Tibial artery (tissue), 4 donors: ENCODE measurements around the gene SHC4.

Source experiments
- DNase-seq, 2 donors: peaks; one replicate each; pipeline ENCODE4 v3.0.0-alpha.2; 2019
- H3K27ac ChIP-seq, 2 donors: fragments of 200-600 bp; sonication (generic) in 1 of 2; 1 replicate in 1 of 2; 2 replicates in 1 of 2; pipeline ENCODE4 v1.5.1; 2018 to 2019; ENCODE audit warnings: mild to moderate bottlenecking in 1 of 2
- H3K27me3 ChIP-seq, 2 donors: fragments of 200-600 bp; sonication (generic) in 1 of 2; one replicate each; pipeline versions ENCODE4 v1.5.1 to v1.6.0; 2016 to 2019
- H3K36me3 ChIP-seq, 3 donors: fragments of 200-600 bp; sonication (generic) in 2 of 3; one replicate each; pipeline ENCODE4 v1.5.1; 2016 to 2019; ENCODE audit warnings: mild to moderate bottlenecking in 2 of 3
- H3K4me1 ChIP-seq, 4 donors: fragments of 200-600 bp; sonication (generic) in 2 of 4; 1 replicate in 3 of 4; 2 replicates in 1 of 4; pipeline ENCODE4 v1.5.1; 2016 to 2019
- H3K4me3 ChIP-seq, 2 donors: fragments of 200-600 bp; sonication (generic) in 1 of 2; 1 replicate in 1 of 2; 2 replicates in 1 of 2; pipeline ENCODE4 v1.5.1; 2018 to 2019; ENCODE audit warnings: mild to moderate bottlenecking in 2 of 2
- H3K9me3 ChIP-seq, 3 donors: fragments of 200-600 bp; sonication (generic) in 1 of 3; one replicate each; pipeline ENCODE4 v1.5.1; 2016 to 2019
- CTCF ChIP-seq, 2 experiments: fragments of 200-600 bp in 1 of 2; fragments of 450-650 bp in 1 of 2; IDR thresholded peaks; one replicate each; pipeline ENCODE4 v1.5.1; 2017 to 2019; ENCODE audit warnings: antibody characterized with exemption in 2 of 2, mild to moderate bottlenecking in 1 of 2, moderate library complexity in 1 of 2
- intact Hi-C: fragments of 100-400 bp; cut with DNase I; formaldehyde crosslinking; loops from one replicate; pipeline ENCODE4 v1.15.0; 2023; ENCODE audit warnings: low total_unique reads

Gene SHC4

GRCh38 chr15:48868536-48868935 lies 95.2 kb downstream of the SHC4 start:
- intact Hi-C loops, result loop anchor here (10.0 kb wide), 2 partner anchors 276 to 556 kb away; partner anchors contain the start of gene FGF7

GRCh38 chr15:48868023-48868422 lies 95.7 kb downstream of the SHC4 start:
- intact Hi-C loops, result loop anchor here (10.0 kb wide), 2 partner anchors 277 to 557 kb away; partner anchors contain the start of gene FGF7
- no peak overlapping the region for H3K4me3 ChIP-seq
- H3K27ac ChIP-seq, result no peak overlapping the region
- no peaks in the 10 kb centered on the region for H3K27me3 ChIP-seq
- H3K36me3 ChIP-seq, result no peaks in the 10 kb centered on the region
- H3K9me3 ChIP-seq, result no peaks in the 10 kb centered on the region
- H3K4me1 ChIP-seq, result no peaks in the 10 kb centered on the region
- no peak for DNase-seq
- TF ChIP-seq CTCF (IDR thresholded peaks at IDR 0.05), result no peak

More at GRCh38 chr15:48868536-48868935, 95.2 kb downstream of the SHC4 start:
- Histone ChIP-seq H3K27me3 (no peaks in the 10 kb centered on the region), H3K4me1 (no peaks in the 10 kb centered on the region), H3K36me3 (no peaks in the 10 kb centered on the region), H3K4me3 (no peak overlapping the region), H3K27ac (no peak overlapping the region), H3K9me3 (no peaks in the 10 kb centered on the region)
- no peak for TF ChIP-seq CTCF (IDR thresholded peaks at IDR 0.05)
- DNase-seq, result no peak

DNA sequence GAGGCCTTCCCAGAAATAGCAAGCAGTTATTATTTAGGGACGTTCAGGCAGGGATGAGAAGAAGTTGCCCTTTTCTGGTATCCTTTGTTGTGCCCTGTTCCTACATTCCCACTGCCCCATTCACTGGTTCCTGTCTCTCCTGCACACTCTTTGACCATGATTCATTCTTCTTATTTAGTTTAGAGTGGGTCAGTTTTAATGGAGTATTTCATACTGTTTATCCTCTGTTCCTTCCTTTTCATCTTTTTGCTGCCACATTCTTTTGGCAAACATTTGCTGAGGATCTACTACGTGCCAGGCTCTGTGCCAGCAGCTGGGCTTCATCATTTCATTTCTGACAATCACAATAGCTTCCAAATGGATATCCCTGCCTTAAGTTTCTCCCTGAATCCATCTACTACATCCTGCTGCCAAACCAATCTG lies 97.6 kb downstream of the SHC4 start:
- no peak overlapping the region for H3K27ac ChIP-seq
- intact Hi-C loops, result loop anchor here (10.0 kb wide), 2 partner anchors 279 to 559 kb away; partner anchors contain the start of gene FGF7
- H3K9me3 ChIP-seq, result no peaks in the 10 kb centered on the region
- no peaks in the 10 kb centered on the region for H3K4me1 ChIP-seq
- no peaks in the 10 kb centered on the region for H3K27me3 ChIP-seq
- H3K4me3 ChIP-seq, result no peak overlapping the region
- no peaks in the 10 kb centered on the region for H3K36me3 ChIP-seq
- TF ChIP-seq CTCF (IDR thresholded peaks at IDR 0.05), result no peak
- no peak for DNase-seq

GRCh38 chr15:48865370-48866079 lies 98.2 kb downstream of the SHC4 start:
- Histone ChIP-seq H3K27me3 (no peaks in the 10 kb centered on the region), H3K4me1 (no peaks in the 10 kb centered on the region), H3K9me3 (no peaks in the 10 kb centered on the region), H3K36me3 (no peaks in the 10 kb centered on the region), H3K27ac (no peak overlapping the region), H3K4me3 (no peak overlapping the region)
- TF ChIP-seq CTCF (IDR thresholded peaks at IDR 0.05), result no peak
- intact Hi-C loops, result loop anchor here (10.0 kb wide), 2 partner anchors 279 to 559 kb away; partner anchors contain the start of gene FGF7
- no peak for DNase-seq

DNA sequence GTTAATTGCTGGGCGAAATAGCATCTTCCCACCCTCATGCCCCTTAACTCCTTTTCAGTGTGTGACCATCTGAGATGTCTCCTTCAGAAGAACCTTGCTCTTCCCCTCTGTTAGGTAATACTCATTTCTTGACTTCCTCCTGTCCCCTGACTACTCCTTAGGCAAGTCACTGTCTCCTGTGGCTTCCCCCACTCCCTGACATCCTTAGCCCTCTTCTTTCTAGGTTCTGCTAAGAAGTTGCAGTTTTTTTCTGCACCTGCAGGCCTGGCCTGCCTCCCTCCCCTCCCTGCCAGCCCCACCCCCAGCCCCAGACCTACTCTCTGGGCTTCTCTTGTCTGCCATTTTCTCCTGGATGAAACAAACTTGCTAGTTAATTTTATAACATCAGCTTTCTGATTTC lies 101.0 kb downstream of the SHC4 start:
- no peaks in the 10 kb centered on the region for H3K4me1 ChIP-seq
- intact Hi-C loops, result loop anchor here (10.0 kb wide), 2 partner anchors 282 to 562 kb away; partner anchors contain the start of gene FGF7
- no peak overlapping the region for H3K4me3 ChIP-seq
- no peaks in the 10 kb centered on the region for H3K9me3 ChIP-seq
- no peak for DNase-seq
- no peaks in the 10 kb centered on the region for H3K36me3 ChIP-seq
- no peak for TF ChIP-seq CTCF (IDR thresholded peaks at IDR 0.05)
- no peak overlapping the region for H3K27ac ChIP-seq
- no peaks in the 10 kb centered on the region for H3K27me3 ChIP-seq
